ENCODE data around the gene CMTM4. TPM values are rescaled to one million over a fixed set of nuclear protein-coding genes. Genes with fewer than 3 reads are reported as not detected.

Gene CMTM4
- total and polyA plus RNA-seq, 2 of the 8 experiments (the other 6 are each of a cell fraction or from before 2014, with no cell fraction given): 35.3 to 51.7 TPM

GRCh38 chr16:66741950-66742808 lies 45.6 kb upstream of the CMTM4 start (continued):
- no peak for TF ChIP-seq CTCF (IDR thresholded peaks at IDR 0.05; ENCODE audit: control extremely low read depth in 1 of 3, insufficient read depth in 1 of 3, low read depth in 1 of 3, low read length in 3 of 3)
- no peak for TF ChIP-seq SP2 (IDR thresholded peaks at IDR 0.05; ENCODE audit: low read length)
- no peak for TF ChIP-seq ATF3 (IDR thresholded peaks at IDR 0.05; ENCODE audit: insufficient read depth, low read depth, low read length)
- TF ChIP-seq MAX (IDR thresholded peaks at IDR 0.05): no peak
- TF ChIP-seq CHD1 (IDR thresholded peaks at IDR 0.05; ENCODE audit: low read depth, low read length): no peak
- no peak for TF ChIP-seq RXRA (IDR thresholded peaks at IDR 0.05; ENCODE audit: insufficient read depth, low read depth, low read length)
- TF ChIP-seq HDAC2 (IDR thresholded peaks at IDR 0.05; ENCODE audit: borderline replicate concordance in 1 of 2, low read depth in 2 of 2, low read length in 2 of 2): no peak

Data from H1 (cell line).